Activated CD8-positive, alpha-beta T cell treated with anti-CD3 and anti-CD28 coated beads for 36 hours (primary cell): Measurements from ENCODE around the gene COQ3. TPM values are rescaled to one million over a fixed set of nuclear protein-coding genes. Genes with fewer than 3 reads are reported as not detected.

Experiments
- ATAC-seq: fragments of 200-7000 bp; cut with Tn5 transposase; one replicate; pipeline ENCODE4 v1.10.0; 2021; ENCODE audit warnings: mild to moderate bottlenecking, moderate library complexity
- CTCF ChIA-PET: fragments of 350-600 bp; sonication (Branson Sonifier 250); formaldehyde crosslinking; loops from one replicate; lab custom pipeline; 2021; ENCODE audit warnings: antibody characterized with exemption; lab: Charles Lee
- POLR2A ChIA-PET: fragments of 350-600 bp; sonication (Branson Sonifier 250); formaldehyde crosslinking; loops from one replicate; lab custom pipeline; 2021; ENCODE audit warnings: antibody characterized with exemption; lab: Charles Lee
- DNase-seq: peaks from one replicate; pipeline ENCODE4 v3.0.0-alpha.2; 2020
- H3K27ac Mint-ChIP-seq: one replicate; pipeline ENCODE4 v1.8.0; 2021; ENCODE audit warnings: mild to moderate bottlenecking, mixed read lengths
- H3K27me3 Mint-ChIP-seq: one replicate; pipeline ENCODE4 v1.8.0; 2021; ENCODE audit warnings: mixed read lengths
- H3K36me3 Mint-ChIP-seq: one replicate; pipeline ENCODE4 v1.8.0; 2021; ENCODE audit warnings: low read depth, mixed read lengths
- H3K4me1 Mint-ChIP-seq: one replicate; pipeline ENCODE4 v1.8.0; 2021; ENCODE audit warnings: low read depth, mixed read lengths
- H3K4me3 Mint-ChIP-seq: one replicate; pipeline ENCODE4 v1.8.0; 2021; ENCODE audit warnings: mild to moderate bottlenecking, moderate library complexity, mixed read lengths
- H3K9me3 Mint-ChIP-seq: one replicate; pipeline ENCODE4 v1.8.0; 2021; ENCODE audit warnings: mixed read lengths
- intact Hi-C: fragments of 100-400 bp; cut with micrococcal nuclease; formaldehyde crosslinking; loops from one replicate; pipeline ENCODE4 v1.10.0; 2022
- total RNA-seq, 2 experiments: library from RNA; stranded (reverse); gene quantifications; one replicate each; pipeline ENCODE4 v1.2.3, GENCODE V29; 2021
- TF ChIP-seq, protein P1 (sequence below): fragments of 200-600 bp; IDR thresholded peaks from one replicate; pipeline ENCODE4 v1.8.0; 2022; ENCODE audit warnings: antibody characterized with exemption, mild to moderate bottlenecking

COQ3 gene
- total RNA-seq, 2 experiments from 2014 or later: 20.8 to 24.9 TPM

DNA sequence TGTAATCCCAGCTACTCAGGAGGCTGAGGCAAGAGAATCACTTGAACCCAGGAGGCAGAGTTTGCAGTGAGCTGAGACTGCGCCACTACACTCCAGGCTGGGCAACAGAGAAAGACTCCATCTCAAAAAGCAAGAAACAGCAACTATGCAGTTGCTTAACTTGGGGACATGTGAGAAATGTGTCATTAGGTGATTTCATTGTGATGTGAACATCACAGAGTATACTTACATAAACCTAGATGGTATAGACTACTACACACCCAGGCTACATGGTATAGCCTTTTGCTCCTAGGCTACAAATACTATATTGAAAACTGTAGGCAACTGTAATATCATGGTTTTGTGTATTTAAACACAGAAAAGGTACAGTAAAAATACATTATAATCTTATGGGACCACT, 3.3 kb upstream of the COQ3 start:
- H3K9me3 Mint-ChIP-seq: no peaks in the 10 kb centered on the region
- H3K36me3 Mint-ChIP-seq: peaks cover 15% of the 10 kb centered on the region
- CTCF ChIA-PET: interaction anchor here (1.1 kb wide), 2 partner anchors 14 to 67 kb away, joined by 3 to 7 read pairs; no protein-coding TSS in a partner anchor

DNA sequence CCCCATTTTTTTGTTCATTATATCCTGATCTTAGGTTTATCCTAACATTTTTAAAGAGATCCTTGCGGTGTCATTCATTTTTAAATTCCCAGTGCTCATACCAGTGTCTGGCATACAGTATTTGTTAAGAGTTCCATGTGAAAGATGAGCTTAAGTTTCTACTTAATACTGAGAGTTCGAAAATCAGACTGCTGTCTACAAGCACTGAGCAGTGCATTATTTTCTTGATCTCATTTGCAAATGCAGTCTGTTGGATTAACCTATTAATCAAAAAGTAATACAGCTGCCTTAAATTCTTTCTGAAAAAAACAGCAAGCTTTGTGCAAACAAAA, 663 bp downstream of the COQ3 start:
- intact Hi-C loops: no loop called here
- TF ChIP-seq, protein P1, sequence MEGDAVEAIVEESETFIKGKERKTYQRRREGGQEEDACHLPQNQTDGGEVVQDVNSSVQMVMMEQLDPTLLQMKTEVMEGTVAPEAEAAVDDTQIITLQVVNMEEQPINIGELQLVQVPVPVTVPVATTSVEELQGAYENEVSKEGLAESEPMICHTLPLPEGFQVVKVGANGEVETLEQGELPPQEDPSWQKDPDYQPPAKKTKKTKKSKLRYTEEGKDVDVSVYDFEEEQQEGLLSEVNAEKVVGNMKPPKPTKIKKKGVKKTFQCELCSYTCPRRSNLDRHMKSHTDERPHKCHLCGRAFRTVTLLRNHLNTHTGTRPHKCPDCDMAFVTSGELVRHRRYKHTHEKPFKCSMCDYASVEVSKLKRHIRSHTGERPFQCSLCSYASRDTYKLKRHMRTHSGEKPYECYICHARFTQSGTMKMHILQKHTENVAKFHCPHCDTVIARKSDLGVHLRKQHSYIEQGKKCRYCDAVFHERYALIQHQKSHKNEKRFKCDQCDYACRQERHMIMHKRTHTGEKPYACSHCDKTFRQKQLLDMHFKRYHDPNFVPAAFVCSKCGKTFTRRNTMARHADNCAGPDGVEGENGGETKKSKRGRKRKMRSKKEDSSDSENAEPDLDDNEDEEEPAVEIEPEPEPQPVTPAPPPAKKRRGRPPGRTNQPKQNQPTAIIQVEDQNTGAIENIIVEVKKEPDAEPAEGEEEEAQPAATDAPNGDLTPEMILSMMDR: no peak
- POLR2A ChIA-PET: interaction anchor here (0.9 to 1.3 kb wide), 3 partner anchors 10 to 31 kb away, joined by 3 to 7 read pairs (median 4); partner anchors contain the start of gene PNISR
- no peaks in the 10 kb centered on the region for H3K9me3 Mint-ChIP-seq
- no peaks in the 10 kb centered on the region for H3K36me3 Mint-ChIP-seq
- H3K4me3 Mint-ChIP-seq: peak overlapping the region; percentile 95
- H3K27me3 Mint-ChIP-seq: no peaks in the 10 kb centered on the region
- ATAC-seq (peak; percentile 22), DNase-seq (no peak)
- H3K27ac Mint-ChIP-seq: peak overlapping the region; percentile 95
- CTCF ChIA-PET: interaction anchor here (1.0 to 1.6 kb wide), 7 partner anchors 9 to 175 kb away, joined by 3 to 7 read pairs (median 4); partner anchors contain the start of genes CCNC and PNISR
- peaks cover 15% of the 10 kb centered on the region for H3K4me1 Mint-ChIP-seq

More for the DNA sequence above, 3.3 kb upstream of the COQ3 start:
- H3K27ac Mint-ChIP-seq: no peak overlapping the region
- no peaks in the 10 kb centered on the region for H3K27me3 Mint-ChIP-seq
- peaks cover 11% of the 10 kb centered on the region for H3K4me1 Mint-ChIP-seq
- intact Hi-C loops: no loop called here
- POLR2A ChIA-PET: no interaction called here
- DNase-seq: no peak
- ATAC-seq: no peak
- H3K4me3 Mint-ChIP-seq: no peak overlapping the region
- TF ChIP-seq, protein P1: no peak

DNA sequence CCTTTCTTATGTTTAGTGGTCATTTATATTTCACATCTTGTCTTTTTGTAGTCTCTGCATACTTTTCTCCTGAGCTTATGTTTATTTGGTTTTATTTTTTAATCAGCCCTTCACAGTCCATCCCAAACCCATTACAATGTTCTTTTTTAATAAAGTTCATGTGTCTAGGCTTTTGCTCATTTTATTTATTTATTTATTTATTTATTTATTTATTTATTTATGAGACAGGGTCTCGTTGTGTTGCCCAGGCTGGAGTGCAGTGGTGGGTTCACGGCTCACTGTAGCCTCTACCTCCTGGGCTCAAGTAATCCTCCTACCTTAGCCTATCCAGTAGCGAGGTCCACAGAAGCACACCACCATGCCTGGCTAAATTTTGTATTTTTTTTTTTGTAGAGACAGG, 3.1 kb downstream of the COQ3 start:
- ChIA-PET CTCF (interaction anchor here (1.9 kb wide), 1 partner anchor 61 kb away, joined by 5 read pairs; no protein-coding TSS in a partner anchor), POLR2A (interaction anchor here (1.3 kb wide), 1 partner anchor 31 kb away, joined by 4 read pairs; no protein-coding TSS in a partner anchor)
- DNase-seq (no peak), ATAC-seq (no peak)
- peaks cover 15% of the 10 kb centered on the region for H3K4me1 Mint-ChIP-seq
- no peak overlapping the region for H3K27ac Mint-ChIP-seq
- TF ChIP-seq, protein P1: no peak
- H3K4me3 Mint-ChIP-seq: no peak overlapping the region
- H3K36me3 Mint-ChIP-seq: no peaks in the 10 kb centered on the region
- intact Hi-C loops: no loop called here
- no peaks in the 10 kb centered on the region for H3K9me3 Mint-ChIP-seq
- H3K27me3 Mint-ChIP-seq: no peaks in the 10 kb centered on the region

DNA sequence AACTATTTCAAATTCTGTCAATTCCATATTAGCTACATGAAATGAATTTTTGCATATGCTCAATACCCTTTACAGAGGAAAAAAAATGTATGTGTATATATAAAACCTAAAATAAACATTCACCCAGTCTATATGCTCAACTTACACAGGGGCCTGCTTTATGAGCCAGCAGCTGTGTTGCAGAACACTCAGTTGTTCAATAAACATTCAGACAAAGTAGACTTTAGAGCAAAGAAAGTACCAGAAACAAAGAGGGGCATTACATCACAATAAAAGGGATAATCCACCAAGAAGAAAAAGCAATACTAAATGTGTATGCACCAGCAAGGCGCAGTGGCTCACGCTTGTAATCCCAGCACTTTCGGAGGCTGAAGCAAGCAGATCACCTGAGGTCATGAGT, 9.5 kb downstream of the COQ3 start:
- Mint-ChIP-seq H3K4me1 (peaks cover 2% of the 10 kb centered on the region), H3K36me3 (peaks cover 3% of the 10 kb centered on the region), H3K27ac (no peak overlapping the region), H3K27me3 (no peaks in the 10 kb centered on the region), H3K4me3 (no peak overlapping the region), H3K9me3 (no peaks in the 10 kb centered on the region)
- intact Hi-C loops: no loop called here
- TF ChIP-seq, protein P1: no peak
- CTCF ChIA-PET: no interaction called here
- DNase-seq (no peak), ATAC-seq (no peak)
- POLR2A ChIA-PET: no interaction called here

DNA sequence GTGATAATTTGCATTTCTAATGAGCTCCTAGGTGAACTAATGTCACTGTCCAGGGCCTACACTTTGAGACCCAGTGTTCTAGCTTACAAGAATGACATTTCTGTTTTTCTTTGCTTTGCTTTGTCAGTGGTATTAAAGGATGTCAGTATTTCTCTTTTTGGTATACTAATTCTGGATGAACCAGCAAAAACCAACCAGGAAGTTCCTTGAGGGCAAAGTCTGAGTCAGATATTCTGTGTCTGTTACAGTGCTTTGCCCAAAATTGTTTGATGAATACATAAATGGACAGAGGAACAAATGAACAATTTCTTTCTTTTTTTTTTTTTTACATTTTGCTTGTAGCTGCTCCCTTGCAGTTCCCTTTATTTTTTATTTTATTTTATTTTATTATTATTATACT, 15.4 kb downstream of the COQ3 start:
- ChIA-PET CTCF (no interaction called here), POLR2A (no interaction called here)
- Mint-ChIP-seq H3K4me1 (peaks cover 2% of the 10 kb centered on the region), H3K4me3 (no peak overlapping the region), H3K9me3 (no peaks in the 10 kb centered on the region), H3K36me3 (peaks cover 3% of the 10 kb centered on the region), H3K27me3 (no peaks in the 10 kb centered on the region), H3K27ac (no peak overlapping the region)
- TF ChIP-seq, protein P1: no peak
- DNase-seq (no peak), ATAC-seq (no peak)
- intact Hi-C loops: no loop called here
